Astrocyte of the cerebellum (primary cell): ENCODE measurements around the gene UIMC1.

Source experiments
- DNase-seq: peaks from one replicate; pipeline ENCODE4 v3.0.0-alpha.2; 2011; ENCODE audit warnings: low read depth
- H3K4me3 ChIP-seq: 2 replicates; pipeline ENCODE4 v1.5.1; 2011; ENCODE audit warnings: mild to moderate bottlenecking, low read depth, low read length, moderate library complexity
- CTCF ChIP-seq: IDR thresholded peaks from 2 replicates; pipeline ENCODE4 v1.5.1; 2012; ENCODE audit warnings: low read length, low read depth, moderate library complexity, mild to moderate bottlenecking; ENCODE audit errors: missing control alignments
- in situ Hi-C: cut with HindIII; loops from 2 replicates; pipeline ENCODE4 v1.10.0; 2017; ENCODE audit warnings: low sequenced_read_pairs

UIMC1 gene

GRCh38 chr5:177041936-177042335 lies 35.4 kb upstream of the UIMC1 start:
- no peak for DNase-seq
- in situ Hi-C loops, result no loop called here
- no peak for TF ChIP-seq CTCF
- H3K4me3 ChIP-seq, result no peak overlapping the region

- DNase-seq, result peak; percentile 80
- TF ChIP-seq CTCF, result no peak
- H3K4me3 ChIP-seq, result no peak overlapping the region
- in situ Hi-C loops, result no loop called here
Measured at GRCh38 chr5:177040814-177041420, 34.3 kb upstream of the UIMC1 start.

GRCh38 chr5:177036921-177037320 lies 30.3 kb upstream of the UIMC1 start:
- DNase-seq, result no peak
- in situ Hi-C loops, result no loop called here
- H3K4me3 ChIP-seq, result no peak overlapping the region
- TF ChIP-seq CTCF, result no peak

GRCh38 chr5:177036443-177036842 lies 29.9 kb upstream of the UIMC1 start:
- DNase-seq, result no peak
- no peak overlapping the region for H3K4me3 ChIP-seq
- in situ Hi-C loops, result no loop called here
- TF ChIP-seq CTCF, result no peak

GRCh38 chr5:177035976-177036375 lies 29.4 kb upstream of the UIMC1 start:
- in situ Hi-C loops, result no loop called here
- peak; percentile 91 for DNase-seq

DNA sequence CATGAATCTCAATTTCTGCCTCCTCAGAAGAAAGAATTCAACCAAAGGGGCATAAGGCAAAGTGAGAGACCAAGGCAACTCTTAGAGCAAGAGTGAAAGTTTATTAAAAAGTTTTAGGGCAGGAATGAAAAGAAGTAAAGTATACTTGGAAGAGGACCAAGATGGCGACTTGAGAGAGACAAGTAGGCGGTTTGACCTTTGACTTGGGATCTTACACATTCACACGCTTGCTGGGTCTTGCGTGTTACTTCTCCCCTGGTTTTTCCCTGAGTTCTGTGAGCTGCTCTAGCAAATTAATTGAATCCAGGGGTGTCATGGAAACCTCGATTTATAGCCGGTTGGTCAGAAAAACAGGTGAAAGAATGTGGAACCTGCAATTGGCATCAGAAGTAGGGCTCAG lies 22.9 kb upstream of the UIMC1 start:
- DNase-seq, result no peak
- no peak overlapping the region for H3K4me3 ChIP-seq
- TF ChIP-seq CTCF, result no peak
- in situ Hi-C loops, result no loop called here

More at GRCh38 chr5:177035976-177036375, 29.4 kb upstream of the UIMC1 start:
- H3K4me3 ChIP-seq, result no peak overlapping the region
- no peak for TF ChIP-seq CTCF
